DMS 273 treated with DMSO at 0.1 percent for 48 hours (cell line): ENCODE measurements around the gene NFIL3.

ENCODE experiments used
- DNase-seq: peaks from one replicate; lab custom pipeline; 2025; lab: John Stamatoyannopoulos, UW

NFIL3 gene

GRCh38 chr9:91421971-91422757 lies 1.5 kb downstream of the NFIL3 start:
- no peak for DNase-seq

GRCh38 chr9:91421128-91421765 lies 2.4 kb downstream of the NFIL3 start:
- DNase-seq: no peak

- no peak for DNase-seq
Measured at GRCh38 chr9:91420501-91421127, 3.0 kb downstream of the NFIL3 start.

GRCh38 chr9:91419222-91420191 lies 4.1 kb downstream of the NFIL3 start:
- DNase-seq: no peak

GRCh38 chr9:91418215-91418610 lies 5.4 kb downstream of the NFIL3 start:
- no peak for DNase-seq

GRCh38 chr9:91417602-91418214 lies 5.9 kb downstream of the NFIL3 start:
- DNase-seq: peak; percentile 24

GRCh38 chr9:91416096-91416712 lies 7.4 kb downstream of the NFIL3 start:
- DNase-seq: no peak

GRCh38 chr9:91415290-91415689 lies 8.3 kb downstream of the NFIL3 start:
- no peak for DNase-seq

GRCh38 chr9:91412941-91413340 lies 10.7 kb downstream of the NFIL3 start:
- DNase-seq: no peak

GRCh38 chr9:91411096-91411771 lies 12.4 kb downstream of the NFIL3 start:
- no peak for DNase-seq

- no peak for DNase-seq
Measured at GRCh38 chr9:91410161-91410560, 13.5 kb downstream of the NFIL3 start.

GRCh38 chr9:91408475-91408874 lies 15.2 kb downstream of the NFIL3 start:
- DNase-seq: no peak

- DNase-seq: no peak
Measured at GRCh38 chr9:91407580-91408318, 15.9 kb downstream of the NFIL3 start.

GRCh38 chr9:91405343-91406077 lies 18.1 kb downstream of the NFIL3 start:
- DNase-seq: no peak

GRCh38 chr9:91403665-91404543 lies 19.7 kb downstream of the NFIL3 start:
- DNase-seq: no peak

- DNase-seq: no peak
Measured at GRCh38 chr9:91398926-91399325, 24.7 kb downstream of the NFIL3 start.

- peak; percentile 96 for DNase-seq
Measured at GRCh38 chr9:91395553-91396471, 27.8 kb downstream of the NFIL3 start.
